SK-N-SH (cell line): Measurements from ENCODE around the gene ACTL8. TPM values are rescaled to one million over a fixed set of nuclear protein-coding genes. Genes with fewer than 3 reads are reported as not detected.
A peak's percentile ranks its signal among the peaks of the same experiment; 100 is the strongest.

Experiments
- CTCF ChIA-PET: fragments of 300-600, 350-600 bp; formaldehyde crosslinking; extraction: SDS; loops from one replicate; lab custom pipeline; 2021; lab: Yijun Ruan, JAX
- POLR2A ChIA-PET: fragments of 350-600 bp; sonication (Branson Sonifier 250); formaldehyde crosslinking; extraction: SDS; loops from one replicate; lab custom pipeline; 2020; ENCODE audit warnings: antibody characterized with exemption, inconsistent platforms; lab: Yijun Ruan, JAX
- DNase-seq: peaks from one replicate; pipeline ENCODE4 v3.0.0; 2012
- H2AFZ ChIP-seq: fragments of 200-600 bp; sonication (generic); 2 replicates; pipeline ENCODE4 v1.8.1; 2016; ENCODE audit warnings: antibody characterized with exemption, mild to moderate bottlenecking, low read depth
- H3F3A ChIP-seq: fragments of 200-600 bp; sonication (generic); replicated peaks from 2 replicates; pipeline ENCODE3; 2016; ENCODE audit warnings: antibody characterized with exemption, mild to moderate bottlenecking; ENCODE audit not compliant: insufficient read depth
- H3K27ac ChIP-seq, 2 experiments: fragments of 200-500 bp in 1 of 2; fragments of 200-600 bp in 1 of 2; sonication (Bioruptor generic) in 1 of 2; sonication (generic), shearing (Covaris generic) in 1 of 2; 2 replicates each; pipeline versions ENCODE4 v1.5.1 to v1.6.1; 2014 to 2016; ENCODE audit warnings: low read depth in 2 of 2, inconsistent platforms in 1 of 2, low read length in 1 of 2, mild to moderate bottlenecking in 1 of 2, mixed read lengths in 1 of 2
- H3K27me3 ChIP-seq: fragments of 200-600 bp; sonication (generic), shearing (Covaris generic); 2 replicates; pipeline ENCODE4 v1.6.1; 2016; ENCODE audit warnings: mixed run types; ENCODE audit not compliant: insufficient read depth
- H3K36me3 ChIP-seq, 2 experiments: fragments of 200-500 bp in 1 of 2; fragments of 200-600 bp in 1 of 2; sonication (Bioruptor generic) in 1 of 2; sonication (generic) in 1 of 2; replicated peaks in 1 of 2; 2 replicates each; pipeline versions ENCODE3 to v1.5.1; 2014 to 2016; ENCODE audit warnings: low read length in 1 of 2, mild to moderate bottlenecking in 1 of 2; ENCODE audit not compliant: insufficient read depth in 2 of 2, control insufficient read depth in 1 of 2
- H3K4me1 ChIP-seq, 2 experiments: fragments of 200-500 bp in 1 of 2; fragments of 200-600 bp in 1 of 2; sonication (Bioruptor generic) in 1 of 2; sonication (generic), shearing (Covaris generic) in 1 of 2; 2 replicates each; pipeline versions ENCODE4 v1.5.1 to v1.6.1; 2014 to 2016; ENCODE audit warnings: low read depth in 1 of 2, low read length in 1 of 2, mixed run types in 1 of 2; ENCODE audit not compliant: insufficient read depth in 2 of 2, control insufficient read depth in 1 of 2
- H3K4me2 ChIP-seq: fragments of 200-600 bp; sonication (generic), shearing (Covaris generic); 2 replicates; pipeline ENCODE4 v1.6.1; 2017; ENCODE audit warnings: mixed run types
- H3K4me3 ChIP-seq, 2 experiments: fragments of 200-500 bp in 1 of 2; fragments of 200-600 bp in 1 of 2; sonication (Bioruptor generic) in 1 of 2; sonication (generic), shearing (Covaris generic) in 1 of 2; 2 replicates each; pipeline versions ENCODE4 v1.5.1 to v1.8.1; 2014 to 2016; ENCODE audit warnings: low read depth in 2 of 2, inconsistent platforms in 1 of 2, low read length in 1 of 2, mild to moderate bottlenecking in 1 of 2, mixed read lengths in 1 of 2, moderate library complexity in 1 of 2
- H3K79me2 ChIP-seq: fragments of 200-600 bp; sonication (generic); 2 replicates; pipeline ENCODE4 v1.8.1; 2017; ENCODE audit warnings: mild to moderate bottlenecking; ENCODE audit not compliant: insufficient read depth
- H3K9ac ChIP-seq: fragments of 200-600 bp; sonication (generic); 2 replicates; pipeline ENCODE4 v1.6.1; 2017; ENCODE audit warnings: mixed run types
- H3K9me2 ChIP-seq: fragments of 200-600 bp; sonication (generic); 2 replicates; pipeline ENCODE4 v1.6.1; 2017; ENCODE audit warnings: mixed run types
- H3K9me3 ChIP-seq: fragments of 200-600 bp; sonication (generic); 2 replicates; pipeline ENCODE4 v1.6.1; 2017; ENCODE audit warnings: mixed run types, mild to moderate bottlenecking, moderate library complexity
- H4K20me1 ChIP-seq: fragments of 200-600 bp; sonication (generic); 2 replicates; pipeline ENCODE4 v1.6.1; 2017; ENCODE audit warnings: mild to moderate bottlenecking, mixed run types; ENCODE audit not compliant: insufficient read depth
- CHD2 ChIP-seq: fragments of 150-350 bp; IDR thresholded peaks from 2 replicates; pipeline ENCODE4 v1.6.1; 2018; ENCODE audit warnings: low read length; ENCODE audit not compliant: partially characterized antibody
- ELF1 ChIP-seq: IDR thresholded peaks from 2 replicates; pipeline ENCODE4 v1.4.0; 2012
- EP300 ChIP-seq, 2 experiments: IDR thresholded peaks; 2 replicates each; pipeline versions ENCODE4 v1.4.0 to v1.6.1; 2012; ENCODE audit warnings: borderline replicate concordance in 1 of 2, low read depth in 1 of 2, low read length in 1 of 2
- FOXJ3 ChIP-seq: sonication (generic); formaldehyde crosslinking; IDR thresholded peaks from 2 replicates; pipeline ENCODE4 v1.5.1; 2020; ENCODE audit warnings: mild to moderate bottlenecking, missing genetic modification reagents
- GABPA ChIP-seq: IDR thresholded peaks from 2 replicates; pipeline ENCODE4 v1.4.0; 2012; ENCODE audit warnings: low read depth, mild to moderate bottlenecking
- GATA2 ChIP-seq: sonication (generic); formaldehyde crosslinking; IDR thresholded peaks from 2 replicates; pipeline ENCODE4 v1.5.0; 2020; ENCODE audit warnings: mild to moderate bottlenecking, missing genetic modification reagents
- MAX ChIP-seq: IDR thresholded peaks from 2 replicates; pipeline ENCODE4 v1.4.0; 2012; ENCODE audit warnings: low read depth
- MEF2A ChIP-seq: IDR thresholded peaks from 2 replicates; pipeline ENCODE4 v1.4.0; 2012; ENCODE audit warnings: low read depth, borderline replicate concordance
- NFIC ChIP-seq: IDR thresholded peaks from 2 replicates; pipeline ENCODE4 v1.4.0; 2012; ENCODE audit warnings: borderline replicate concordance
- POLR2AphosphoS5 ChIP-seq: IDR thresholded peaks from 2 replicates; pipeline ENCODE4 v1.6.1; 2012; ENCODE audit warnings: low read depth, low read length
- RCOR1 ChIP-seq: fragments of 150-350 bp; IDR thresholded peaks from 2 replicates; pipeline ENCODE4 v1.6.1; 2017; ENCODE audit warnings: antibody characterized with exemption, low read length
- REST ChIP-seq: IDR thresholded peaks from 2 replicates; pipeline ENCODE4 v1.6.1; 2012; ENCODE audit warnings: mild to moderate bottlenecking, low read depth, low read length, moderate library complexity
- RFX5 ChIP-seq: IDR thresholded peaks from 2 replicates; pipeline ENCODE4 v1.6.1; 2012; ENCODE audit warnings: mild to moderate bottlenecking, improper control_type of control experiment, low read length
- SMC3 ChIP-seq: IDR thresholded peaks from 2 replicates; pipeline ENCODE4 v1.6.1; 2012; ENCODE audit warnings: low read depth, low read length, improper control_type of control experiment
- TAF1 ChIP-seq: IDR thresholded peaks from 2 replicates; pipeline ENCODE4 v1.6.1; 2012; ENCODE audit warnings: low read depth, mild to moderate bottlenecking, low read length, moderate library complexity, borderline replicate concordance
- TCF12 ChIP-seq: IDR thresholded peaks from 2 replicates; pipeline ENCODE4 v1.4.0; 2012
- TEAD4 ChIP-seq: IDR thresholded peaks from 2 replicates; pipeline ENCODE4 v1.4.0; 2012; ENCODE audit warnings: mild to moderate bottlenecking, borderline replicate concordance; ENCODE audit not compliant: insufficient read depth
- USF2 ChIP-seq: fragments of 150-350 bp; IDR thresholded peaks from 2 replicates; pipeline ENCODE4 v1.6.1; 2017; ENCODE audit warnings: antibody characterized with exemption, low read length, low read depth, borderline replicate concordance
- WGBS: methylation state at CpG from one replicate; pipeline ENCODE4 v1.1.6; 2017; ENCODE audit warnings: low lambda C conversion rate; 5-methylcytosine and 5-hydroxymethylcytosine counted together
- polyA plus RNA-seq, 3 experiments: library from polyadenylated mRNA; depleted of rRNA; stranded (reverse); fragments of >200 nt; gene quantifications; 2 replicates each; pipeline ENCODE4 v1.2.3, GENCODE V29; 2012

Gene ACTL8
- polyA plus RNA-seq, 1 of the 3 experiments (the other 2 are of a cell fraction) = 0.05 TPM

- no peak for TF ChIP-seq REST
- TF ChIP-seq CHD2 = peak; percentile 57
- no peak for TF ChIP-seq POLR2AphosphoS5
- no peak for TF ChIP-seq FOXJ3 (CRISPR knock-in tag)
- no peak for TF ChIP-seq USF2
- TF ChIP-seq TAF1 = no peak
- no peak for TF ChIP-seq TEAD4
- no peak for TF ChIP-seq ELF1
- TF ChIP-seq RFX5 = no peak
Measured at GRCh38 chr1:17776426-17776825, 21.3 kb downstream of the ACTL8 start (continued).

GRCh38 chr1:17777330-17777729, 22.2 kb downstream of the ACTL8 start:
- H4K20me1 ChIP-seq = no peaks in the 10 kb centered on the region
- H3K79me2 ChIP-seq = no peaks in the 10 kb centered on the region
- no peak overlapping the region for H2AFZ ChIP-seq
- H3K27ac ChIP-seq = 0 out of 4 replicates have a peak overlapping the region, but pooled peaks of 1 of the 2 experiments have one; percentile 8
- no peak overlapping the region for H3K4me2 ChIP-seq
- H3K27me3 ChIP-seq = no peaks in the 10 kb centered on the region
- TF ChIP-seq RCOR1 = no peak
- TF ChIP-seq SMC3 = no peak
- TF ChIP-seq MAX = no peak
- TF ChIP-seq EP300 (IDR thresholded peaks at IDR 0.05; ENCODE audit: borderline replicate concordance in 1 of 2, low read depth in 1 of 2, low read length in 1 of 2) = no peak
- no peak for TF ChIP-seq GATA2
- no peak for TF ChIP-seq MEF2A
- TF ChIP-seq ELF1 = no peak
- no peak for TF ChIP-seq FOXJ3 (CRISPR knock-in tag)
- no peak for TF ChIP-seq TCF12
- TF ChIP-seq NFIC = no peak
- TF ChIP-seq GABPA = no peak
- ChIA-PET POLR2A (no interaction called here), CTCF (interaction anchor here (1.1 kb wide), 1 partner anchor 116 kb away, joined by 3 read pairs; no protein-coding TSS in a partner anchor)
- WGBS = 68% methylated on average over 10 of the region's 10 CpGs
- no peaks in the 10 kb centered on the region for H3K9me3 ChIP-seq
- H3K9ac ChIP-seq = no peak overlapping the region
- H3K4me3 ChIP-seq = no peak overlapping the region
- no peaks in the 10 kb centered on the region for H3K9me2 ChIP-seq
- peaks cover 0 to 29% of the 10 kb centered on the region in 2 experiments; a peak in 2 of 4 replicates for H3K4me1 ChIP-seq
- H3K36me3 ChIP-seq = no peaks in the 10 kb centered on the region
- no peaks in the 10 kb centered on the region for H3F3A ChIP-seq
- DNase-seq = no peak
